ENCODE results near the gene AKR1A1.

GRCh38 chr1:45543581-45544417, 6.8 kb upstream of the AKR1A1 start:
- TF ChIP-seq FOS (IDR thresholded peaks at IDR 0.05; ENCODE audit: borderline replicate concordance, insufficient read depth, low read length) (peak; percentile 19), POLR2AphosphoS5 (IDR thresholded peaks at IDR 0.05; ENCODE audit: insufficient read depth, low read depth, low read length) (peak; percentile 51), CTCF (IDR thresholded peaks at IDR 0.05; ENCODE audit: extremely low read depth in 1 of 2, insufficient read depth in 1 of 2, low read depth in 1 of 2, low read length in 2 of 2) (no peak), POLR2A (IDR thresholded peaks at IDR 0.05; ENCODE audit: low read depth, low read length) (no peak), EZH2 (IDR thresholded peaks at IDR 0.05; ENCODE audit: borderline replicate concordance, low read depth, low read length, severe bottlenecking) (no peak), MAX (IDR thresholded peaks at IDR 0.05; ENCODE audit: insufficient read depth, insufficient read length) (no peak), JUN (IDR thresholded peaks at IDR 0.05; ENCODE audit: borderline replicate concordance, insufficient read depth, insufficient read length, low read depth) (no peak)

All from endothelial cell of umbilical vein (primary cell).